Activated CD8-positive, alpha-beta T cell treated with anti-CD3 and anti-CD28 coated beads, Interleukin-2, amount 10 ng/mL, durations not matched to agents 7 days and 5 days (primary cell): ENCODE results near the gene TXNDC5. TPM values are rescaled to one million over a fixed set of nuclear protein-coding genes. Genes with fewer than 3 reads are reported as not detected.

Source experiments
- ATAC-seq: fragments of 150-1000 bp; cut with Tn5 transposase; one replicate; pipeline ENCODE4 v1.10.0; 2021; ENCODE audit warnings: moderate library complexity
- CTCF ChIA-PET: fragments of 350-600 bp; sonication (Branson Sonifier 250); formaldehyde crosslinking; loops from one replicate; lab custom pipeline; 2021; ENCODE audit warnings: antibody characterized with exemption; lab: Charles Lee
- POLR2A ChIA-PET: fragments of 350-600 bp; sonication (Branson Sonifier 250); formaldehyde crosslinking; loops from one replicate; lab custom pipeline; 2021; ENCODE audit warnings: antibody characterized with exemption; lab: Charles Lee
- DNase-seq: peaks from one replicate; pipeline ENCODE4 v3.0.0-alpha.2; 2020
- H3K27ac Mint-ChIP-seq: one replicate; pipeline ENCODE4 v1.8.0; 2021; ENCODE audit warnings: mild to moderate bottlenecking, mixed read lengths
- H3K27me3 Mint-ChIP-seq: one replicate; pipeline ENCODE4 v1.8.0; 2021; ENCODE audit warnings: low read depth, mixed read lengths
- H3K36me3 Mint-ChIP-seq: one replicate; pipeline ENCODE4 v1.8.0; 2021; ENCODE audit warnings: low read depth, mixed read lengths
- H3K4me1 Mint-ChIP-seq: one replicate; pipeline ENCODE4 v1.8.0; 2021; ENCODE audit warnings: low read depth, mixed read lengths
- H3K4me3 Mint-ChIP-seq: one replicate; pipeline ENCODE4 v1.8.0; 2021; ENCODE audit warnings: mild to moderate bottlenecking, mixed read lengths
- H3K9me3 Mint-ChIP-seq: one replicate; pipeline ENCODE4 v1.8.0; 2022; ENCODE audit warnings: mixed read lengths; ENCODE audit not compliant: insufficient read depth
- total RNA-seq, 2 experiments: library from RNA; stranded (reverse); gene quantifications; one replicate each; pipeline ENCODE4 v1.2.3, GENCODE V29; 2021

The TXNDC5 gene
- total RNA-seq, 2 experiments from 2014 or later = 35.0 to 36.9 TPM

GRCh38 chr6:7924867-7925266 lies 14.3 kb upstream of the TXNDC5 start:
- no peak for DNase-seq
- Mint-ChIP-seq H3K9me3 (no peaks in the 10 kb centered on the region), H3K27ac (no peak overlapping the region), H3K4me3 (no peak overlapping the region), H3K4me1 (no peaks in the 10 kb centered on the region), H3K36me3 (no peaks in the 10 kb centered on the region), H3K27me3 (peaks cover 14% of the 10 kb centered on the region)
- POLR2A ChIA-PET = no interaction called here
- CTCF ChIA-PET = no interaction called here
- ATAC-seq = no peak

DNA sequence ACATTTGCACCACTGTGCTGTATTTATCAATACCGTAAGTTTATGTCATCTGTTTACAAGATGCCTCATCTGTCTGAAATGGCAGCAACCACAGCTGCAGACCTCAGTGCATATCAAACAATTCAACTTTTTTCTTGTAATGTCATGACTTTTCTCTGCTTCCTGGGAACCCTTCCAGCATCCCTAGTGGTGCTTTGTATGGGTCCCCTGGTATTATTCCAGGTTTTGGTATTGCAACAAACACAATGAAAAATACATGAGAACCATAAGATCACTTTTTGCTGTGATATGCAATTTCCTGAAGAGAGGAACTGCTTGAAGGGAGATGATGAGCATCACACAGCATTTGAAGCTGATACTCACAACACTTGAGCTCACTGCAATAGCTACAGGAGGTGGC lies 12.0 kb upstream of the TXNDC5 start:
- Mint-ChIP-seq H3K4me3 (no peak overlapping the region), H3K4me1 (no peaks in the 10 kb centered on the region), H3K36me3 (no peaks in the 10 kb centered on the region), H3K27ac (no peak overlapping the region), H3K9me3 (no peaks in the 10 kb centered on the region), H3K27me3 (peaks cover 6% of the 10 kb centered on the region)
- ChIA-PET POLR2A (no interaction called here), CTCF (no interaction called here)
- ATAC-seq (no peak), DNase-seq (no peak)

- CTCF ChIA-PET = no interaction called here
- POLR2A ChIA-PET = no interaction called here
- peaks cover 7% of the 10 kb centered on the region for H3K27me3 Mint-ChIP-seq
- DNase-seq (no peak), ATAC-seq (no peak)
- no peaks in the 10 kb centered on the region for H3K36me3 Mint-ChIP-seq
- no peak overlapping the region for H3K27ac Mint-ChIP-seq
- H3K9me3 Mint-ChIP-seq = no peaks in the 10 kb centered on the region
- no peaks in the 10 kb centered on the region for H3K4me1 Mint-ChIP-seq
- no peak overlapping the region for H3K4me3 Mint-ChIP-seq
Measured at GRCh38 chr6:7921632-7922092, 11.1 kb upstream of the TXNDC5 start.

GRCh38 chr6:7921046-7921445 lies 10.5 kb upstream of the TXNDC5 start:
- Mint-ChIP-seq H3K4me1 (no peaks in the 10 kb centered on the region), H3K36me3 (no peaks in the 10 kb centered on the region), H3K27me3 (peaks cover 7% of the 10 kb centered on the region), H3K9me3 (no peaks in the 10 kb centered on the region), H3K4me3 (no peak overlapping the region), H3K27ac (no peak overlapping the region)
- DNase-seq (no peak), ATAC-seq (no peak)
- POLR2A ChIA-PET = no interaction called here
- CTCF ChIA-PET = no interaction called here

GRCh38 chr6:7920425-7920824 lies 9.8 kb upstream of the TXNDC5 start:
- Mint-ChIP-seq H3K4me1 (no peaks in the 10 kb centered on the region), H3K4me3 (no peak overlapping the region), H3K36me3 (no peaks in the 10 kb centered on the region), H3K27ac (no peak overlapping the region), H3K9me3 (no peaks in the 10 kb centered on the region), H3K27me3 (peaks cover 7% of the 10 kb centered on the region)
- POLR2A ChIA-PET = no interaction called here
- CTCF ChIA-PET = no interaction called here
- DNase-seq (no peak), ATAC-seq (no peak)

DNA sequence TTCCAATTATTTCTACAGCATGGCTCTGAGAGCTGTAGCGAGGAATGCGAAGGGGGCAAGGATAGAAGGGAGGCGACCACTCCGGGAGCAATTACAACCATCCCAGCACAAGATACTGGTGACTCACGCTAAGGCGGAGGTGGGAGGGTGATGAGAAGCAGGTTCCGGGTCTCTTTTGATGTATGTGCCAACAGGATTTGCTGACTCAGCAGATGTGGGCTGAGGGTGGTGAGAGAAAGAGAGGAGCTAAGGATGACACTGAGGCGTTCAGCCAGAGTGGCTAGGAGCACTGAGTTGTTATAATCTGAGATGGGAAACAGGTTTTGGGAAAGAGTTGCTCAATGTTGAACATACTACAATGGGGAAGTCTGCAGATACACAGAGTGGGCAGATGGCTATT lies 9.3 kb upstream of the TXNDC5 start:
- ATAC-seq (no peak), DNase-seq (no peak)
- H3K36me3 Mint-ChIP-seq = no peaks in the 10 kb centered on the region
- ChIA-PET CTCF (no interaction called here), POLR2A (no interaction called here)
- H3K9me3 Mint-ChIP-seq = no peaks in the 10 kb centered on the region
- H3K4me1 Mint-ChIP-seq = no peaks in the 10 kb centered on the region
- peaks cover 7% of the 10 kb centered on the region for H3K27me3 Mint-ChIP-seq
- H3K4me3 Mint-ChIP-seq = no peak overlapping the region
- no peak overlapping the region for H3K27ac Mint-ChIP-seq

DNA sequence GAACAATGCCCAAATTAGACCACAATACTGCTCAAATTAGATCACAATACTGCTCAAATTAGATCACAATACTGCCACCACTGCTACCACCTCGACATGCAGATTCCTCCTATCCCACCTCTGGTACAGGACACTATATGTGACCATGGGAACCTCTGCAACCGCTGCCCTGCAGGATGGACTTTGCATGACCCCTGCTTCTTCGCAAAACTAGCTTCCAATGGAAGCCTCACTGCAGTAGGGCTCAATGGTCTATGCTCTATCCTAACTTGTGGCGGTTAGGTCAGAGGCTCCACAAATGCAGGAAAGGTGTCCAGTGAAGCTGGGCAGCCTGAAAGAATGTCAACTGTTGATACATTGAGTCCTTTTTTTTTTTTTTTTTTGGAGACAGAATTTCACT lies 7.8 kb upstream of the TXNDC5 start:
- Mint-ChIP-seq H3K27me3 (peaks cover 2% of the 10 kb centered on the region), H3K4me1 (no peaks in the 10 kb centered on the region), H3K9me3 (no peaks in the 10 kb centered on the region), H3K27ac (no peak overlapping the region), H3K36me3 (no peaks in the 10 kb centered on the region), H3K4me3 (no peak overlapping the region)
- ATAC-seq = no peak
- ChIA-PET CTCF (no interaction called here), POLR2A (no interaction called here)
- no peak for DNase-seq

DNA sequence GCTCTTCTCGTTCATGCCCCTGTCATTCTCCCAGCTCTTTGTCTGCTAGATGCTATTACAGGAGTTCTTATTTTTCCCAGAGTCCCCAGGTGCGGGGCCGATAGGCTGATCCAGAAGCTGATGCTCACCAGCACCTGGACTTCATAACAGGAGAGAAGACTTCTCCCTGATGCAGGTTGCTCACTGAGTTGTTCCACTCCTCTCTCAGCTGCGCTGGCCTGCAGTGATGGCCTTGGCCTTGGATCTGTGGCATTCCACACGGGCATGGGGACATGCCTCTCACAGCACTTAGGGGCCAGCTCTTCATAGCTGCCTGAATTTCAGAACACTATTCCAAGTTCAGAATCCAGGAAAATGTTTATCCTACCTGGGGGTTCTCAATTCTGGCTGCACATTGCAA lies 7.1 kb upstream of the TXNDC5 start:
- Mint-ChIP-seq H3K27me3 (peaks cover 2% of the 10 kb centered on the region), H3K9me3 (no peaks in the 10 kb centered on the region), H3K36me3 (no peaks in the 10 kb centered on the region), H3K4me3 (no peak overlapping the region), H3K4me1 (no peaks in the 10 kb centered on the region), H3K27ac (no peak overlapping the region)
- no peak for ATAC-seq
- ChIA-PET CTCF (no interaction called here), POLR2A (no interaction called here)
- DNase-seq = no peak

DNA sequence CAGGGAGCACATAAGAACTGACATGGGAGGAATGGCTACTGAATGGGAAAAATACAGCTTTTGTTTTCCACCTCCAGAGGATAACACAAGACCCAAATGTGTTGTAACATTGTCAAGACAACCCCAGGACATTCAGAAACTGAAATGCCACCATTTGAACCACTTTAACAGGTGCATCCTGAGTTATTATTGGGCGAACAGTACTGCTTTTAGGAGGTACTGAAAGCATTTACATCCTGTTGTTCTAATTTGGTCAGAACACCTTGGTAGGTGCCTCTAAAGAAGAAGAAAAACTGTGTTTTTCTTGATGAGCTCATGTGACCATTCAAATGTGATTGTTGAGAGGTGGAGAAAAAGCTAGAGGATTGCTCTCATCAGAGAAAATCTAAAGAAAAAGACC lies 6.4 kb upstream of the TXNDC5 start:
- H3K36me3 Mint-ChIP-seq = no peaks in the 10 kb centered on the region

GRCh38 chr6:7914991-7915789 lies 4.6 kb upstream of the TXNDC5 start:
- Mint-ChIP-seq H3K27ac (no peak overlapping the region), H3K4me3 (no peak overlapping the region), H3K36me3 (no peaks in the 10 kb centered on the region), H3K9me3 (no peaks in the 10 kb centered on the region), H3K27me3 (peaks cover 2% of the 10 kb centered on the region), H3K4me1 (peaks cover 6% of the 10 kb centered on the region)
- ChIA-PET CTCF (interaction anchor here (1.6 kb wide), 1 partner anchor 95 kb away, joined by 3 read pairs; no protein-coding TSS in a partner anchor), POLR2A (no interaction called here)
- DNase-seq = no peak
- ATAC-seq = no peak

More for the DNA sequence above, 6.4 kb upstream of the TXNDC5 start:
- no peak overlapping the region for H3K4me3 Mint-ChIP-seq
- DNase-seq (no peak), ATAC-seq (no peak)
- H3K4me1 Mint-ChIP-seq = no peaks in the 10 kb centered on the region
- H3K27ac Mint-ChIP-seq = no peak overlapping the region
- no peaks in the 10 kb centered on the region for H3K9me3 Mint-ChIP-seq
- peaks cover 2% of the 10 kb centered on the region for H3K27me3 Mint-ChIP-seq
- ChIA-PET POLR2A (interaction anchor here (0.7 kb wide), 1 partner anchor 39 kb away, joined by 5 read pairs; no protein-coding TSS in a partner anchor), CTCF (no interaction called here)

DNA sequence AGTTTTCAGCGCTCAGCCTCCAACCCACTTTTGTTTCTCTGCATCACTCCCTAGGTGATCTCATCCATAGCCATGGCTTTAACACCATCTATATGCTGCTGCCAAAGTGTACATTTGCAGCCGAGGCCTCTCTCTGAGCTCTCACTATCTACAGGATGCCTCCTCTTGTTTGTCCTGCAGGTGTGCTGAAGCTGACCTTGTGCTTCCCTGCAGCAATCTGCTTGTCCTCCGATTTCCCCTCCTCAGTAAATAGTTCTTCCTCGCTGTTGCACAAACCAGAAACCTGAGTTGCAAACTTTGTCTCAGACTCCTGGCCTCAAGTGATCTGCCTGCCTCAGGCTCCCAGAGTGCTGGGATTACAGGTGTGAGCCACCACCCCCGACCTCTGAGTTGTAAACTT lies 3.7 kb upstream of the TXNDC5 start:
- Mint-ChIP-seq H3K36me3 (no peaks in the 10 kb centered on the region), H3K9me3 (no peaks in the 10 kb centered on the region), H3K4me3 (no peak overlapping the region), H3K4me1 (peaks cover 9% of the 10 kb centered on the region), H3K27ac (no peak overlapping the region), H3K27me3 (peaks cover 2% of the 10 kb centered on the region)
- POLR2A ChIA-PET = no interaction called here
- DNase-seq (no peak), ATAC-seq (no peak)
- CTCF ChIA-PET = no interaction called here

DNA sequence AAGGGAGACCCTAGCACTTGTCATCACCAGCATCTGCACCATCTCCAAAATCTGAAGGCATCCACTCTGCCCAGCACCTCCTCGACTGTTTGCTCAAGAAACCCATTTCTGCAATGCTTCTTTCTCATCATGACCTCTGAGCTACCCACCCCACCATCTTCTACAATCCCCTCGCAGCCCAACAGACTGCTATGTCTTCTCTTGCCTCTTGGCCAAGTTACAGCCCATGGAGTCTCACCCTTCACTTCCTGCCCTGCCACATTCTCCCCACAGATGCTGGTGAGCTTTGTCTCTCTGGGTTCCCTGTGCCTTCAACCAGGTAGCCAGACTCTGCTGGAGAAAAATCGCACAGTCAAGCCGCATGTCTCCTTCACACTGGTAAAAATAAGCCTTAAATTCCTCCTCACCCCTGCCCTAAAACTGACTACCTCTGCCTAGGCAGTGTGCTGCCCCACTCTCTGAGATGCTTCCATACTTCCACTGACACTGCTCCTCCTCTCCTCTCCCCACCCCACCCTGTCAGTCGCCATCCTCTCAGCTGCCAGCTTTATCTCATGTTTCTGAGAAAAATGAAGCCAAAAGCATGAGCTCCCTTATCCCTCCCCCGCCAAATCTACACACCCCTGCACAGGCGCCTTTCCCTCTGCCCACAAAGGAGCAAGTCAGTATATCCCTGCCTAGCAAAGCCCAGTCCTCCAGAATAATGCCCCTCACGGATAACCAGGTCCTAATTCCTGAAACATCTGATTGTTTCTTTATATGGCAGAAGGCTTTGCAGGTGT lies 2.3 kb upstream of the TXNDC5 start:
- no peak for DNase-seq
- ChIA-PET POLR2A (no interaction called here), CTCF (no interaction called here)

More for the DNA sequence above, 2.3 kb upstream of the TXNDC5 start:
- Mint-ChIP-seq H3K27me3 (peaks cover 2% of the 10 kb centered on the region), H3K36me3 (no peaks in the 10 kb centered on the region), H3K27ac (no peak overlapping the region), H3K4me3 (no peak overlapping the region), H3K4me1 (peaks cover 14% of the 10 kb centered on the region), H3K9me3 (no peaks in the 10 kb centered on the region)
- no peak for ATAC-seq
